ENCODE results near the gene TBC1D2. TPM values are rescaled to one million over a fixed set of nuclear protein-coding genes. Genes with fewer than 3 reads are reported as not detected.

Gene TBC1D2
- total RNA-seq, 1 donor, result 114 TPM

GRCh38 chr9:98201102-98201501 is 54.3 kb downstream of the TBC1D2 start:
- Histone ChIP-seq H4K20me1 (ENCODE audit: insufficient read depth, low read length) (no peaks in the 10 kb centered on the region), H3K9me3 (ENCODE audit: low read depth, low read length) (no peaks in the 10 kb centered on the region), H2AFZ (ENCODE audit: low read length) (no peak overlapping the region), H3K4me3 (ENCODE audit: insufficient read depth, low read length) (no peak overlapping the region), H3K27ac (ENCODE audit: low read depth, low read length) (no peak overlapping the region), H3K79me2 (ENCODE audit: insufficient read depth, low read length) (peaks cover 2% of the 10 kb centered on the region), H3K4me2 (ENCODE audit: insufficient read depth, low read length) (no peak overlapping the region), H3K36me3 (ENCODE audit: insufficient read depth, low read length) (peaks cover 78% of the 10 kb centered on the region), H3K4me1 (ENCODE audit: insufficient read depth, low read length) (no peaks in the 10 kb centered on the region), H3K27me3 (ENCODE audit: insufficient read depth, low read length) (no peaks in the 10 kb centered on the region)
- no peak for TF ChIP-seq CTCF (IDR thresholded peaks at IDR 0.05; ENCODE audit: extremely low read depth, low read depth, low read length)
- no peak for DNase-seq (ENCODE audit: insufficient read length, low spot score, missing footprints)

GRCh38 chr9:98199388-98200033 is 55.9 kb downstream of the TBC1D2 start:
- H3K4me2 ChIP-seq (ENCODE audit: insufficient read depth, low read length), result no peak overlapping the region
- no peaks in the 10 kb centered on the region for H3K4me1 ChIP-seq (ENCODE audit: insufficient read depth, low read length)
- no peak overlapping the region for H3K27ac ChIP-seq (ENCODE audit: low read depth, low read length)
- no peak overlapping the region for H3K4me3 ChIP-seq (ENCODE audit: insufficient read depth, low read length)
- no peak for TF ChIP-seq CTCF (IDR thresholded peaks at IDR 0.05; ENCODE audit: extremely low read depth, low read depth, low read length)
- H2AFZ ChIP-seq (ENCODE audit: low read length), result no peak overlapping the region
- H3K27me3 ChIP-seq (ENCODE audit: insufficient read depth, low read length), result no peaks in the 10 kb centered on the region
- peak; percentile 37 for DNase-seq (ENCODE audit: insufficient read length, low spot score, missing footprints)
- H3K9me3 ChIP-seq (ENCODE audit: low read depth, low read length), result no peaks in the 10 kb centered on the region
- H3K36me3 ChIP-seq (ENCODE audit: insufficient read depth, low read length), result peaks cover 72% of the 10 kb centered on the region
- H4K20me1 ChIP-seq (ENCODE audit: insufficient read depth, low read length), result no peaks in the 10 kb centered on the region
- no peaks in the 10 kb centered on the region for H3K79me2 ChIP-seq (ENCODE audit: insufficient read depth, low read length)

- TF ChIP-seq CTCF (IDR thresholded peaks at IDR 0.05; ENCODE audit: extremely low read depth, low read depth, low read length), result no peak
- Histone ChIP-seq H3K79me2 (ENCODE audit: insufficient read depth, low read length) (no peaks in the 10 kb centered on the region), H3K4me3 (ENCODE audit: insufficient read depth, low read length) (no peak overlapping the region), H3K36me3 (ENCODE audit: insufficient read depth, low read length) (peaks cover 34% of the 10 kb centered on the region), H3K27ac (ENCODE audit: low read depth, low read length) (no peak overlapping the region), H3K27me3 (ENCODE audit: insufficient read depth, low read length) (peaks cover 7% of the 10 kb centered on the region), H3K9me3 (ENCODE audit: low read depth, low read length) (no peaks in the 10 kb centered on the region), H2AFZ (ENCODE audit: low read length) (no peak overlapping the region), H3K4me1 (ENCODE audit: insufficient read depth, low read length) (peaks cover 5% of the 10 kb centered on the region), H4K20me1 (ENCODE audit: insufficient read depth, low read length) (no peaks in the 10 kb centered on the region), H3K4me2 (ENCODE audit: insufficient read depth, low read length) (no peak overlapping the region)
- DNase-seq (ENCODE audit: insufficient read length, low spot score, missing footprints), result no peak
Observed at GRCh38 chr9:98195671-98196070, 59.8 kb downstream of the TBC1D2 start.

- TF ChIP-seq CTCF (IDR thresholded peaks at IDR 0.05; ENCODE audit: extremely low read depth, low read depth, low read length), result no peak
- Histone ChIP-seq H3K27me3 (ENCODE audit: insufficient read depth, low read length) (peaks cover 7% of the 10 kb centered on the region), H3K79me2 (ENCODE audit: insufficient read depth, low read length) (no peaks in the 10 kb centered on the region), H3K9me3 (ENCODE audit: low read depth, low read length) (no peaks in the 10 kb centered on the region), H3K4me3 (ENCODE audit: insufficient read depth, low read length) (peak overlapping the region; percentile 82), H3K27ac (ENCODE audit: low read depth, low read length) (no peak overlapping the region), H3K36me3 (ENCODE audit: insufficient read depth, low read length) (peaks cover 15% of the 10 kb centered on the region), H3K4me1 (ENCODE audit: insufficient read depth, low read length) (peaks cover 5% of the 10 kb centered on the region), H2AFZ (ENCODE audit: low read length) (peak overlapping the region; percentile 70), H3K4me2 (ENCODE audit: insufficient read depth, low read length) (peak overlapping the region; percentile 93), H4K20me1 (ENCODE audit: insufficient read depth, low read length) (no peaks in the 10 kb centered on the region)
- DNase-seq (ENCODE audit: insufficient read length, low spot score, missing footprints), result peak; percentile 81
Observed at GRCh38 chr9:98193336-98193944, 62.0 kb downstream of the TBC1D2 start.

Data from osteoblast (primary cell).